ENCODE results near the gene DCP1A.
A peak's percentile ranks its signal among the peaks of the same experiment; 100 is the strongest.
"Not testable (repeated sequence)": the region's sequence is repeated elsewhere in the genome, so short reads cannot be mapped to it uniquely, and the experiment has no call there.

Gene DCP1A

GRCh38 chr3:53264718-53265117 is 82.6 kb downstream of the DCP1A start:
- DNase-seq (ENCODE audit: low read depth), result no peak

DNA sequence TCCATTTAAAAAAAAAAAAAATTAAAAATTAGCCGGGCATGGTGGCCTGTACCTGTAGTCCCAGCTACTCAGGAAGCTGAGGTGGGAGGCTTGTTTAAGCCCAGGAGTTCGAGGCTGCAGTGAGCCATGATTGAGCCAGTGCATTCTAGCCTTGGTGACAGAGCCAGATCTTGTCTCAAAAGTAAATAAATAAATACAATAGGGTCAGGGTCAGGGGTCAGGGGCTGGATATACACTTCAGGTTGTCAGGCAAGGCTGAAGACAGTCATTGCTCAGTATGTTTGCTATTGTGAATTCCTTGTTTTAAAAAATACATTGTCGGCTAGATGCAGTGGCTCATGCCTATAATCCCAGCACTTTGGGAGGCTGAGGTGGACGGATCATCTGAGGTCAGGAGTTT is 83.4 kb downstream of the DCP1A start:
- DNase-seq (ENCODE audit: low read depth), result no peak

DNA sequence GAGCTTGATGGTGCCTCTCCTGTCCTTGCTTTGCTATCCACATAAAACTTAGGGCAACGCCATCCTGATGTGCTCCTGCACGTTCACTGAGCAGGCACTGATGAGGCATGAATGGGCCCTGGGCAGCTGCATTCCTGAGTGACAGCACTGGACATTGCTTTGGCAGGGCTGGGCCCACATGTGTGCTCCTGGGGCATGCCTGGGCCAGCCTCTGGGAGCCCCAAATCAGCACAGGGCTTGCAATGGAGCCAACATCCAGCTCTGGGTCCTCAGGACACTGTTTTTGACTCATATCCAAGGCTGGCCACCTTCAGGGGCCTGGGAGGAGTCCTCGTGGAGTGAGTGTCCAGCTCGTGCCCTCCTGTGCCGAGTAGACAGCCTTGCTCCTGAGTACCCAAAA is 85.6 kb downstream of the DCP1A start:
- no peak for DNase-seq (ENCODE audit: low read depth)

GRCh38 chr3:53260286-53260785 is 87.0 kb downstream of the DCP1A start:
- DNase-seq (ENCODE audit: low read depth), result no peak

DNA sequence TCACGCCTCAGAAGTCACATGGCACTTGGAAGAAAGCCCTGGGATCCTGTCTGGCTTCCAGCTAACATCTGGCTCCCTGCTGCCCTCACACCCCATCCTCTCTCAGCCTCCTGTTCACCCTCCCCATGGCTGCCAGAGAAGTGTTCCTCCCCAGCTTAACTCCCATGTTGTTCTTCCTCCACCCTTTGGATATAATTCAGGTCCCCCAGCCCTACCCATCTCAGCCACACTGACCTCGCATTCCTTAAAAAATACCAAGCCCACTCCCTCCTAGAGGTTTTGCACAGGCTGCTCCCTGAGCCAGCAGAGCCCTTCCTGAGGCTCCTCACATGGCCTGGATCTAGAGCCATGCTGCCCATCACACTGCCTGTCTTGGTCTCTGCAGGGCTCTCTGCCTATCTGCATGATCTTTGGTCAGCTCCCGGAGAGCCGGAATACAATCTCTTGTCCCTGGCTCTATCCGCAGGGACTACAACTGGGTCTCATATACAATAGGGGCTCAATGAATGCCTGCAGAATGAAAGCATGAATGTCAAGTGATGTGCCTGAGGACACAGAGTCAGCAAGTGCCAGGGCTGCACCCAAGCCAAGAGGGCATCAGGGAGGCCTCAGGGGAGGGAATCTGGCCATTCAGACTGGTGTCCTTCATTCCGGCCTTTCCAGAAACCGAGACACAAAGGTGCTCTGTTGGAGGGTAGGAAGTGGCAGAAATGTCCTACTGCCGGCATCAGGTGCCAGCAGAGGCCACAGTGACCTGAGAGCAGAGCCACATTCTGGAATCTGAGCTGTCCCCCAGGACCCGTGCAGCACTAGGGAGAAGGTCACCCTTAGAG is 87.7 kb downstream of the DCP1A start:
- DNase-seq (ENCODE audit: low read depth), result no peak

- DNase-seq (ENCODE audit: low read depth), result no peak
These were observed 88.5 kb downstream of the DCP1A start for GRCh38 chr3:53258600-53259426.

DNA sequence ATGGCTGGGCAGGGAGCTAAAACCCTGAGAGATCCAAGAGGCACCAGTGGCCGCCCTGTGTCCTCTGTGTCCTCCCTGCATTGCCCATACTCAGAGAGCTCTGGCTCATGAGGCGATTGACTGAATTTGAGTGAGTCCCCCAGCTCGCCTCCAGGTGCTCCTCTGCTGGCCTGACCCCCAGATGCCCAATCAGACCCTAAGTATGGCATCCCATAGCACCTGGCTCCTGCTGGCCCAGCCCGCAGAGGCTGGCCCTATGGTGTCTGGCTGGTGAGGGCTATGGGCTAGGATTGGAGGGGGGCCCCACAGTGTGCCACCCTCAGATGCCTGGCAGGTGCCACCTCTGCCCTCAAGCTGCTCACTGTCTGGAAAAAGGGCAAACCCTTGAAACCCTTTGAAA is 89.9 kb downstream of the DCP1A start:
- DNase-seq (ENCODE audit: low read depth), result no peak

DNA sequence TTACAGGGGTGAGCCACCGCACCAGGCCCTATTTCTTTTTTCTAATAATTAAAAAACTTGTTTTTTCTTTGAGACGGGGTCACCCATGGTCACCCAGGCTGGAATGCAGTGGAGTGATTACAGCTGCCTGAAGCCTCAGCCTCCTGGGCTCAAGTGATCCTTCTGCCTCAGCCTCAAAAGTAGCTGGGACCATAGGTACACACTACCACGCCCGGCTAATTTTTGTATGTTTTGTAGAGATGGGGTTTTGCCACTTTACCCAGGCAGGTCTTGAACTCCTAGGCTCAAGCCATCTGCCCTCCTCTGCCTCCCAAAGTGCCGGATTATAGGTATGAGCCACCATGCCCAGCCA is 90.7 kb downstream of the DCP1A start:
- DNase-seq (ENCODE audit: low read depth), result no peak

DNA sequence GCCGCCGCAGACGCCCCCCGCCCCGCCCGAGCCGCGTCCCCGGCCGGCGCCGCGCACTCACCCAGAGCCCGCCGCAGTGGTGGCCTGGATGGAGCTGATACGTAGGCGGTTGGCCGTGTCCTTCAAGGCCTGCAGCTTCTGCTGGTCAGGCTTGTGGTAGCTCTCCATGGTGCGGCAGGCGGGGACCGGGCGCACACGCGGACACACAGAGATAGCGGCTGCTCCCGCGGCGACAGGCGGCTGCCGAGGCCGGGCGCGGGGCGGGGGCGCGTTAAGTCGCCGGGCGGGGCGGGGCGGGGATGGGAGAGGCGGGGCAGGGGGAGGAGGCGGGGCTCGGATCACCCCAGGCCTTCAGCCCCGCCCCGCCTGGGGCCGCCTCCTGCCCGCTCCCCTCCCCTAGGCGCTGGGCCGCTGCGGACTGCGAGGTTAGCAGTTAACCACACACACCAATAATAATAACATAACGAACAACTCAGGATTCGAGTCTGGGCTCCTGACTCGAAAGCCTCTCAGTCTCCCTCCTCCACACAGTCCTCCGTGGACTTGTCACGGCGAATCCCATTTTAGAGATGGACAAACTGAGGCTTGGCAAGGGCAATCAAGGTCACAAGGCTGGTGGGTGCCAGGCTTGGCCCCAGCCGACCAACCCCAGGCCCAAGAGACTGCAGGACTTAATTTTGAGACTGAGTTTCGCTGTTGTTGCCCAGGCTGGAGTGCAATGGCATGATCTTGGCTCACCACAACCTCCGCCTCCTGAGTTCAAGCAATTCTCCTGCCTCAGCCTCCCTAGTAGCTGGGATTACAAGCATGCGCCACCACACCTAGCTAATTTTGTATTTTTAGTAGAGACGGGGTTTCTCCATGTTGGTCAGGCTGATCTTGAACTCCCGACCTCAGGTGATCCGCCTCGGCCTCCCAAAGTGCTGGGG is 91.3 kb downstream of the DCP1A start, which contains the start of gene TKT:
Gene TKT, minus strand, starts transcription at position 248 of the 929 bp plus-strand sequence. Its CDS starts 80 bp downstream, at position 168.
- DNase-seq (ENCODE audit: low read depth), result peak; percentile 58

DNA sequence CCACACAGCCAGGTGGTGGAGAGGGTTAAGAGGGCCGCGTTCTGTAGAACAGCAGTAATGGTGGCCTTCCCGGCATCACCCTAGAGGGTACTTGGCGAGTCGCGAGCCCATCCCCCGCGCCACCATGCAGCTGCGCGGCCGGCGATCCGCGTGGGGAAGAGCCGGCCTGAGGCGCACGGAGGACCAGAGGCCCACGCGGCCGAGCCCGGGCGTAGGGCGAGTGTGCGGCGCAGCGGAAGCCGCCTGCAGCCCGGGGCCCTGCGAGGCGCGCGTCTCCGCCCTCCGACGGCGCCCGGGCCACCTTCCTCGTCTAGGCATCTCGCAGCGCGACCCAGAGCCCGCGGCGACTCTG is 91.9 kb downstream of the DCP1A start:
- DNase-seq (ENCODE audit: low read depth), result peak; percentile 14

DNA sequence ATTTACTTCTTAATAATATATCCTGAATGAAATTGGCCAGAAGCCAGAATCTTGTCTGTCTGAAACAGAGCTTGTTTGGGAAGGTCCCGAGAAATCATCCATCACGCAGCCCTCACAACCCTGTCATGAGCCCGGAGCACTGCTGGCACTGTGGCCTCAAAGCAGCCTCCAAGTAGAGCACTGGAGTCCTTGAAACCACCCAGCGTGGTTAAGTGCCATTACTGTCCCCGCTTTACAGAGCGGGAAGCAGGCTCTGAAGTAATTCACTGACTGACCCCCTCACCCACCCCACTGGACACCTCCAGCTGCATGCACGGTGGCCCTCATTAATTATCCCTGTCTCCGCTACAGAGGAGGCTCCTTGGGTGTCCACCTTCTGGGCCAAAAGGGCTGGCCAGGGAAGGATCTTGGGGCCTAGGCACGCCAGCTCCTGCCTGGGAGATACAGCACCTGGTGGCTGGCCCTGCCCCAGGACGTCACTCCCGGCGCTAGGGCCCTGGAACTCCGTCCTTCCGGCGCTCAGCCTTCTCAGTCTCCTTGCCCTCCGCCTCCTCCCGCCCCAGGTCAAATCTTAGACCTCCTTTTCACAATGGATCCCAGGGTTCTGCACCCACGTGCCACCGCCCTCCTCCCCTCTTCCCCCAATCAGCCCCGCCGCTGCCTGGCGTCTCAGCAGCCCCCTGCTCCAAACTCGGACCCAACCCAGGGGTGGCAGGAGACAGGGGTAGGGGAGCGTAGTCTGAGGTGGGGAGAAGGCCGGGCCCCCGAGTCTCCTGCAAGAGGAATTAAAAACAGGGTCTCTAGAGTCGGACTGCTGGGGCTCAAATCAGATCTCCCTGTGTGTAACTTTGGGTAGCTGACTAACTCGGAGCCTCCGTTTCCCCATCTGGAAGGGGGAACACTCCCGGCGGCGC is 92.6 kb downstream of the DCP1A start:
- peak; percentile 10 for DNase-seq (ENCODE audit: low read depth)

- DNase-seq (ENCODE audit: low read depth), result no peak
These were observed 93.4 kb downstream of the DCP1A start for GRCh38 chr3:53253707-53254508.

- not testable (repeated sequence) for DNase-seq (ENCODE audit: low read depth)
These were observed 94.4 kb downstream of the DCP1A start for GRCh38 chr3:53252947-53253322.

- no peak for DNase-seq (ENCODE audit: low read depth)
These were observed 95.0 kb downstream of the DCP1A start for GRCh38 chr3:53252096-53252946.

DNA sequence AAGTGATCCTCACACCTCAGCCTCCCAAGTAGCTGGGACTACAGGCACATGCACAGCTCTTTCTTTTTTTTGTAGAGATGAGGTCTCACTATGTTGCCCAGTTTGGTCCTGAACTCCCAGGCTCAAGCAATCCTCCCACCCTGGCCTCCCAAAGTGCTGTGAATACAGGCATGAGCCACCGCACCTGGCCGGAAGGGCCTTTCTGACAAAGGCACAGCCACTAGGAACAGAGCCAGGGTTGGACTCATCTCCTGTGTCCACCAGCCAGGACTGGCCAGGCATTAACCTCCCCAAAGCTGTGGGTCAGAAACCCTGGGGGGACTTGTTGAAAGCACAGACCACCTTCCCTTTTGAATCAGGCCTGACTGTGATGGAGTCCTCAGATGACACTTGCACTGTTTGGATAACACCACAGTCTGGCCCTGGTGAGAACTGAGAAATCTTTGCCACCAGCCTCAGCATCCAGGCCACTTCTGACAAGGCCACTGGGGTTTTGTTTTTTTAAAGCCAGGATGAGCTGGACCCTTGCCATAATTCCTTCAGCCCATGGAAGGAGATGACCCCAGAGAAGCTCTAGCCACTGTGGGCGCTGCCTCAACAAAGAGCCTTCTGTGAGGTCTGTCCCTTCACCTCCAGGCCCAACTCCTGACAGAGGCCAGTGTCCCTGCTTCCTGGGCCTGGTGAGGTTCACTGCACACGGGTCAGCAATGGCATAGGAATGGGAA is 96.3 kb downstream of the DCP1A start:
- DNase-seq (ENCODE audit: low read depth), result no peak

DNA sequence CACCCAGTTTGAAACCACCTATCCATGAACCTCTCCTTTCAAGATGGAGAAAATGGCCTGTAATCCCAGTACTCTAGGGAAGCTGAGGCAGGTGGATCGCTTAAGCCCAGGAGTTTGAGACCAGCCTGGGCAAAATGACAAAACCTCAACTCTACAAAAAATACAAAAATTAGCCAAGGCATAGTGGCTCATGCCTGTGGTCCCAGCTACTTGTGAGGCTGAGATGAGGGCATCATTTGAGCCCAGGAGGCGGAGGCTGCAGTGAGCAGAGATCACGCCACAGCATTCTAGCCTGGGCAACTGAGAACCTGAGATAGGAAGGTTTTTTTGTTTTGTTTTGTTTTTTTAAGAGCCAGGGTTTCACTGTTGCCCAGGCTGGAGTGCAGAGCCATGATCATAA is 96.9 kb downstream of the DCP1A start:
- no peak for DNase-seq (ENCODE audit: low read depth)

- DNase-seq (ENCODE audit: low read depth), result no peak
These were observed 99.2 kb downstream of the DCP1A start for GRCh38 chr3:53248161-53248560.

DNA sequence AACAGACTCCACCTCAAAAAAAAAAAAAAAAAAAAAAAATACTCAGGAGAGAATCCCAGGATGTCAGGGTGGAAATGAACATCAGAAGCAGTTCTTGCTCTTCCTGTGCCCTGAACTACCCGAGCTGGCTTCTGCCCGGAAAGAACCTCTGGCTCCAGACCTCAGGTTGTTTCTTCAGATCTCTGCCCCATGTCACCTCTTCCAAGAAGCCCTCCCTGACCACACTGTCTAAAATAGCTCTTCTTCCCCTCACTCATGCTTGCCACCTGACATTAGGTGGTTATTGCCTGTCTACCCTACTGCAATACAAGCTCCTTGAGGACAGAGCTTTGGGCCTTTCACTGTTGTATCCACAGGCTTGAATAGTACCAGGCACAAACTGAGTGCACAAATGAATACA is 99.7 kb downstream of the DCP1A start:
- DNase-seq (ENCODE audit: low read depth), result no peak

GRCh38 chr3:53244271-53244670 is 103.1 kb downstream of the DCP1A start:
- no peak for DNase-seq (ENCODE audit: low read depth)

Data from stimulated activated CD8-positive, alpha-beta memory T cell treated with anti-CD3 and anti-CD28 coated beads, Interleukin-15, amount 100 ng/mL, for 24 hours (primary cell).